Activated T-helper 9 cell treated with anti-CD3 and anti-CD28 coated beads, Interleukin-2, amount 50 U/mL, for 16 hours (primary cell): ENCODE results near the gene GNG7.
A peak's percentile ranks its signal among the peaks of the same experiment; 100 is the strongest.
"Not testable (repeated sequence)": the region's sequence is repeated elsewhere in the genome, so short reads cannot be mapped to it uniquely, and the experiment has no call there.

Experiments
- DNase-seq: peaks from one replicate; pipeline ENCODE4 v3.0.0-alpha.2; 2020; ENCODE audit warnings: low read depth

The GNG7 gene

DNA sequence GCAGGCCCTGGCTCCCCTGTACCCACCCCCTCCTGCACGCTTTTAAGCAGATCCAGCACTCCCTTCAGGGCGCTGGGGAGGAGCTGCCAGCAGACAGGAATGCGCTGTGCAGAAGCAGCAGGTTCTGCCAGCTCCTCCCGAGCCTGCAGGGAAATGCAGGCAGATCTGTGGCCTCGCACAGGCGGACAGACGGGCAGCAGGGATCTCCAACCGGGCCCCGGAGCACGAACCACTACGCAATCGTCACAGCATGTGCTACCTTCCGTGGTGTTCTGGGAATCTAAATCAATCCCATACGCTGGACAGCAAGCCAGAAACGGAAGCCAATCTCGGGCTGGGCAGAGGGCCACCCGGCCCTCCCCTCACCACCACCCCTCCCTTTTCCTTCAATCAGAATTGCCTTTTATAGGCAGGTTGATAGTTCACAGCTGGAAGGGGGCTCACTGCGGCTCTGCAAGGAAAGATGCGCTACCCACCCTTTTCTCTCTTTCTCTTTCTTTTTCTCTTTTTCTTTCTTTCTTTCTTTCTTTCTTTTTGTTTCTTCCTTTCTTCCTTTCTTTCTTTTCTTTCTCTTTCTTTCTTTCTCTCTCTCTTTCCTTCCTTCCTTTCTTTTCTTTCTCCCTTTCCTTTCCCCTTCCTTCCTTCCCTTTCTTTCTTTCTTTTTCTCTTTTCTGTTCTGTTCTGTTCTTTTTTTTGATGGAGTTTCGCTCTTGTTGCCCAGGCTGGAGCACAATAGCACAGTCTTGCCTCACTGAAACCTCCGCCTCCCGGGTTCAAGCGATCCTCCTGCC is 99.9 kb downstream of the GNG7 start:
- no peak for DNase-seq

DNA sequence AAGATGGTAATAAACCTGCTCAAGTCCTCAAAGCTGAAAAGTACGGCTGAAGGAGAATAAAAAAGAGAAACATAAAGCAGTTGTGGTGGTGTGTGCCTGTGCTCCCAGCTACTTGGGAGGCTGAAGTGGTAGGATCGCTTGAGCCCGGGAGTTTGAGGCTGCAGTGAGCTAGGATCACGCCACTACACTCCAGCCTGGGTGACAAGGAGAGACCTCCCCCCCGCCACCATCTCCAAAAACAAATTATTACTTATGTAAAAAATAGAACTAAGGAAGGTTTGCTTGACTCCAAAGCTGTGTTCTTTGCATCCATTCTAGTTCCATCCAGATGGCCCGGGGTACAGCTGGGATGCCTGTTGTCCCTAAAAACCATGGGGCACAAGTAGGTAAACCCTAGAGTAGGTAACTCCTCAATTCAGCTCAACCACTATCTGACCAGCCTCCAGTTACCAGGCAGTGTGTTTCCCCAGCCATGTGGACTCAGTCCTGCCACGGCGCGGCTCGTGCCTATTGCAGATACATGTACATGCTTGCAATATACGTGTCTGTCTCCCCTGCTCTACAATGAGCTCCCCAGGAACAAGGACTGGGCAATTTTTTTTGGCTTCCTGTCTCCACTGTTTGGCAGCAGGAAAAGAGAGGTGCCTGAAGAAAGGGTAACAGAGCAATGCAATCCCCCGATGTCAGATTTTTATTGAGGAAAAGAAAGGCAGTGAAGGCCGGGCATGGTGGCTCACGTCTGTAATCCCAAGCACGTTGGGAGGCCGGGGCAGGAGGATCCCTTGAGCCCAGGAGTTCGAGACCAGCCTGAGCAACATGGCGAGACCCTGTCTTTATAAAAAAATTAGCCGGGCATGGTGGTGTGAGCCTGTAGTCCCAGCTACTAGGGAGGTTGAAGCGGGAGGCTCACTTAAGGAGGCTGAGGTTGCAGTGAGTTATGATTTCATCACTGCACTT is 101.3 kb downstream of the GNG7 start:
- DNase-seq, result no peak

DNA sequence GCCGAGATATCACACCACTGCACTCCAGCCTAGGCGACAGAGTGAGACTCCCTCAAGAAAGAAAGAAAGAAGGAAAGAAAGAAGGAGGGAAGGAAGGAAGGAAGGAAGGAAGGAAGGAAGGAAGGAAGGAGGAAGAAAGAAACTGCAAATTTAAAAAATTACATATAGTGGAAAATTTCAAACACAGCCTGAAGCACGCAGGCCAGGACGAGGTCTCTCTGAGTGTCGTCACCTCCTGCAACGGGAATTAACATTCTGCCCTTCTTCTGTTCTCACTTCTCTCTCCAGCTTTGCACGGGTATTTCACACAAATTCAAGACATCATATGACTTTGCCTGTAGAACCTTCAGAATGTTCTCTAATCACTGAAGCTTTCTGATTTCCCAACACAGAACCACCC is 108.2 kb downstream of the GNG7 start:
- no peak for DNase-seq

DNA sequence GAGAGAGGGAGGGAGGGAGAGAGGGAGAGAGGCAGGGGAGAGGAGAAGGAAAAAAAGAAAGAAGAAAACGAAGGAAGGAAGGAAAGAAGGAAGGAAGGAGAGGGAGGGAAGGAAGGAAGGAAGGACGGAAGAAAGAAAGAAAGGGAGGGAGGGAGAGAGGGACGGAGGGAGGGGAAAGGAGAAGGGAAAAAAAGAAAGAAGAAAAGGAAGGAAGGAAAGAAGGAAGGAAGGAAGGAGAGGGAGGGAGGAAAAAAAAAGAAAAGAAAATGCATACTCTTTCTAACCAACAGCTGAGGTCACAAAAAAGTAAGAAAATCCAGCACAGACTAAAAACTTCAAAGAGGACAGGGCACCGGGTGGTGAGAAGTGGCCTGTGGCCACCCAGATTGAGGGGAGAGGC is 109.7 kb downstream of the GNG7 start:
- DNase-seq, result no peak

DNA sequence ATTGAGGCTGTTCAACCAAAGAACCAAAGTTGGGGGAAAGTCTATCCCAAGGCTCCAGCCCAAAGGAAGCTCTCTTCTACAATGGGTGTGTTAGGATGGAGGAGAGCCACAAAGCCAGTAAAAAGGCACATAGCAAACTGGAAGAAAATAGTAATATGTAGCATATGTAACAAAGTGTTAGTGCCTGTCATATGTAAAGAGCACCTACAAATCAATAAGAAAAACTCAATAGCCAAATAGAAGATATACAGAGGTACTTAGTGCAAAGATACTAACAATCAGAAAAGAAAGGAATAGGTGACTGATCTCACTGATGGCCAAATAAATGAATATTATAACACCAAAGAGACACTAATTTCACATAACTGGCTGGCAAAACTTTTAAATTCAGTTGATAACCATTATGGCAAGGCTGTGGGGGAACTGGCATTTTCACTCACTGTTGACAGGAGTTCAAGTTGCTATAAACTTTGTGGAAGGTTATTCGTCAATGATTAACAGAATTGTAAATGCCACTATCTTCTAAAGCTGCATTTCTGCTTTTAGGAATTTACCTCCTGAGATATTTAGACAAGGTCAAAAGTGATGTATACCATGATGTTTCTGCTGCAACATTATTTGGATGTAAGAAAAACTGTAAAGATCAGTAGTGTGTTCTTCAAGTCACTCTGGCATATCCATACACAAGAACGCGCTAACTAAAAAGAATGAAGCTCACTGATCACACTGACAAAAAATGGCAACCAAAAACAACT is 110.8 kb downstream of the GNG7 start:
- no peak for DNase-seq

DNA sequence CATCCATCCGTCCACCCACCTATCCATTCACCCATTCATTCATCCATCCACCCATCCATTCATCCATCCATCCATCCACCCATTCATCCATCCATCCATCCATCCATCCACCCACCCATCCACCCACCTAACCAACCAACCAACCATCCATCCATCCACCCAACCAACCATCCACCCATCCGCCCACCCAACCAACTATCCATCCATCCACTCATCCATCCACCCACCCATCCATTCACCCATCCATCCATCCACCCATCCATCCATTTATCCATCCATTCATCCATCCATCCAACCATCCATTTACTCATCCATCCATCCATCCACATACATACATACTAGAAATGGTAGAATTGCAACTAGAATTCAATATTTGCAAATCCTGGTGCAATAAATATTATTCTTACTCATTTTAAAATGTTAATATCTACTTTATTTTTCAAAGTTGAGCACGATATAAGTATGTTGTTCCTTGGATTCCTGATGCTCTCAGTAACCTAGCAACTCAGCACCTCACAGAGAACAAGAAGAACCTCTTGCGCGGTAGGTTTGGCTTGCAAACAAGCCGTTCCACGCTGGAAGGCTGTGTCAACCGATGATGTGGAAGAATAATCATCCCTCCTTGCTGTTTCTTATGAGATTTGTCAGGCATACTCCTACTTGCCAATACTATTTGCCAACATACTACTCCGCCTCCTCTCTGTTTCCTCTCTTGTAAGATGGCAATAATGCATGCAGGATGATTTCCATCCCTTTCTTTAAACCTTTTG is 111.7 kb downstream of the GNG7 start:
- DNase-seq, result no peak

DNA sequence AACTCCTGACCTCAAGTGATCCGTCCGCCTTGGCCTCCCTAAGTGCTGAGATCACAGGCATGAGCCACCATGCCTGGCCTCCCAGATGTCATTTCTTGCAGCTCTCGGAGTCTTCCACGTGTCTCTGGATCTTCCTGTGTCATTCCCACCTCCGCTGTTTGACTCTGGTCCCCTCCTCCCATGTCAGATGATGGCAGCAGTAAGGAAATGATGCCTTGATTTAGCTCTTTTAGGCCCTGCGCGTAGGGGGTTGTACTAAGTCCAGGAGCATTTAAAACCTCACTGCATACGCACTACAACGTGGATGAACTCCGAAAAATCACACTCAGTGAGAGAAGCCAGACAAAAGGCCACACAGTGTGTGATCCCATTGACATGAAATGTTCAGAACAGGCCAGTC is 113.1 kb downstream of the GNG7 start:
- DNase-seq, result no peak

DNA sequence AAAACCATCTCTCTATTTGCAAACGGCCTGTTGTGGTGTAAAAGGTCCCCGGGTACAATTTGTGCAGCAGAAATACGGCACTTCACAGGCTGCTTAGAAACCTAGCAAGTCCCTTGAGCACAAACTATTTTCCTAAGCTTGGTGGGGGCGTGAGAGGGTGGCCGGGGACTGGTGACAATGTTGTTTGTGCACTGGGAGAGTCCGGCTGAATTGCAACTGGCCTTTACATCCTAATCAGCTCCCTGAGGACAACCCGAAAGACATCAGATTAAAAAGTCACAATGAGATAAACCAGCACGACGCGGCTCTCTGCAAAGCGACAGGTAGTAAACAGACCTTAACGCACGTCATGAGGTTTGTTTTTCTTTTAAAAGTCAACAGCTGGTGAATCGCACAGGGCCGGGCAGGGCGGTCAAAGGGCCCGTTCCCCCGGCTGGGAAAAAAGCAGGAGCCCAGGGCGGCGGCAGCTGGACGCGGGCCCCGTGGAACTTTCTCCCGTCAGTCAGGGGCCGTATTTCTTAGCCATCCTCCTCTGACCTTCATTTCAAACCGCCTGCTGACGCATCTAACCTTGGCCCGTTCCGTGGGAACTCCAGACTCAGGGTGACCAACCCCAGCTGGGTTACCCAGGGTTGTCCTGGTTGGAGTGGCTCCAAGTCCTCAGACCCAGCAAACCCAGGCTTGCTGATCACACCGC is 114.3 kb downstream of the GNG7 start:
- no peak for DNase-seq

DNA sequence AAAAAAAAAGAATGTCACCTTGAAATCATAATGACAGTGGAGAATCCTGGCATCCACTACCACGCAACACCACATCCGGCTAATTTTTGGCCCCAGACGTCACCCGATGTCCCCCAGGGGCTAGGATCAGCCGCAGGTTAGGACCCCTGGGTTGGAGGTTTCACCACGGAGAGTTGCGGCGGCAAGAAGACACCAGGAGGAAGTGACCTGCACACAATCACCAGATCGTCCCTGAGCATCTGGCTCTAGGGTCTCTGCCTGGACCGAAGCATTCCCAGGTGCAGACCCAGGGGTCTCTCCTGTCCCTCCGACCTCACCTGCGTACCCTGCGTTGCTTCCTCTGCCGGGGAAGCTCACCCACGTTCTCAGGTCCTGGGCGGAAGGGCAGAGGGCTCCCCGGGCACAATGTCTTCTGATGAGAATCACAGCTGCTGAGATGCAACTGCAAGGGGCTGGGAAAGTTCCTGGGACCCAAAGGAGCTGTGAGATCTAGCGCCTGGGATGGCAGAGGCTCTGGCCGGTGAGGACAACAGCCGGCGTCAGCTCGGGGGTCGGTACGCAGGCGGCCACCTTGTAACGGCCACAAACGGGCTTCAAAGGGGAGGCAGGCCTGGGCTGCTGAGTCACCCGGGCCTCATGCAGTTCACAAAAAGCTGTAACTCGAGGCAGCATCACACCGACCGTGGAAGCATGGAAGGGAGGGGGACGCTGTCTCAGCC is 115.3 kb downstream of the GNG7 start:
- DNase-seq, result no peak

DNA sequence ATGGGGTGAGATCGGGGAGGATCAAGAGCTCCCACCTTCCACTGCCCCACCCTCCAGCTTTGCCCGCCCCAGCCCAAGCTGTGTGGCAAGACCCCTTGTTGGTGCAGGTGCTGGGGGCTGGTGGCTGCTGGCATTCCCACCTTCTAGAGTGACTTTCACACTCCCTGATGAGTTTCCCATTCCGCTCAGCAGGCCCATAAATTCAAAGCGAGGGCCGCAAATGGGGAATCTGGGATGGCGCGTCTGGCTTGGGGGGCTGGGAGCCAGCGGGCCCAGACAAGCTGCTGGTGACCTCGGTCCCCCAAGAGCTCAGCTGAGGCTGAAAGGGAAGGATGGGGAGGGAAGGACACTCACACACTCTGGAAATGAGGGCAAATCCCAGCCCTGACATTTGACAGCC is 116.3 kb downstream of the GNG7 start:
- no peak for DNase-seq

DNA sequence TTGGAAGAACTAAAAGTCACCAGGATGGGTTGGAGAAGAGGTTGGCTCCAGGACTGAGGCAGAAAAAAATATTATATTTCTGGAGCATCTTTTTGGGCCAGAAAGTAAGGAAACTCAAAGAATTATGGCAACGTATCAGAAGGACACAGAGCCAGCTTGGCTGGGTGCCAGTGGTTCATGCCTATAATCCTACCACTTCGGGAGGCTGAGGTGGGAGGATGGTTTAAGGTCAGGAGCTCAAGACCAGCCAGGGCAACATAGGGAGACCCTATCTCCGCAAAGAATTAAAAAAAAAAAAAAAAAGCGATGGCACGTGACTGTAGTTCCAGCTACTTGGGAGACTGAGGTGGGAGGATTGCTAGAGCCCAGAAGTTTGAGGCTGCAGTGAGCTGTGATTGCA is 118.5 kb downstream of the GNG7 start:
- DNase-seq, result no peak

DNA sequence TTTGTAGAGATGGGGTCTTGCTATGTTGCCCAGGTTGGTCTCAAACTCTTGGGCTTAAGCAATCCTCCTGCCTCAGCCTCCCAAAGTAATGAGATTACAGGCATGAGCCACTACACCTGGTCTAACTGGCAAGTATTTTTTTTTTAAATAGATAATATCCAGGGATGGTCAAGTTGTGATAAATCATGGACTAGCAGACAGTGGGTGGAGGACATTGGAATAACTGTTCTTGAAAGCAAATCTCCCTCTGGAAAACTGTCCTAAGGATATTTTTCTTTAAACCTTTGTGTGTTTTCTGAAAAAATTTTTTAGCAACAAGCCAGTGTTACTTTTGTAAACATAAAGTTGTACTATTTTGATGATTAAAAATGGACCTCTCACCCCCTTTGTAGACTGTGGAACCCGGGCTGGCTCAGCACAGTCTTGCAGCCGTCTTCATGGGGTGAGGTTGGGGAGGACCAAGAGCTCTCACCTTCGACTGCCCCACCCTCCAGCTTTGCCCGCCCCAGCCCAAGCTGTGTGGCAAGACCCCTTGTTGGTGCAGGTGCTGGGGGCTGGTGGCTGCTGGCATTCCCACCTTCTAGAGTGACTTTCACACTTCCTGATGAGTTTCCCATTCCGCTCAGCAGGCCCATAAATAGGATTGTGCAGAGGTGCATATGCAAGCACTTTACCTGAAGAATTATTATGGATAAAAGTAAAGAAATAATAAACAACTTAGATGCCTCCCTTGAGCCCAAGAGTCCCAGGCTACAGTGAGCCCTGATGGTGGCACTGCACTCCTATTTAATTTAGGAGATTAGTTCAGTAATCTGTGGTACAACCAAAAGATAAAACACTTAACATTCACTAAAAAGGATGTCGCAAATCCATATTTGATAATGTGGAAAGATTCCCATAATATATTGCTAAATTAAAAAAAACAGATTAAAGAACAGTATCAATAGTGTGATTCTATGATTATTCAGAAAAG is 119.2 kb downstream of the GNG7 start:
- no peak for DNase-seq

DNA sequence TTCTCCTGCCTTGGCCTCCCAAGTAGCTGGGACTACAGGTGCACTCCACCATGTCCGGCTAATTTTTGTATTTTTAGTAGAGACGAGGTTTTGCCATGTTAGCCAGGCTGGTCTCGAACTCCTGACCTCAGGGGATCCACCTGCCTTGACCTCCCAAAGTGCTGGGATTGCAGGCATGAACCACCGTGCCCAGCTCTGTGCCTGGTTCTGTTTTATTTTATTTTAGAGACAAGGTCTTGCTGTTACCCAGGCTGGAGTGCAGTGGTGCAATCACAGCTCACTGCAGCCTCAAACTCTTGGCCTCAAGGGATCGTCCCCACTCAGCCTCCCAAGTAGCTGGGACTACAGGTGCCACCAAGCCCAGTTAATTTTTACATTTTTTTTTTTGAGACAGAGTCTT is 122.1 kb downstream of the GNG7 start:
- not testable (repeated sequence) for DNase-seq

DNA sequence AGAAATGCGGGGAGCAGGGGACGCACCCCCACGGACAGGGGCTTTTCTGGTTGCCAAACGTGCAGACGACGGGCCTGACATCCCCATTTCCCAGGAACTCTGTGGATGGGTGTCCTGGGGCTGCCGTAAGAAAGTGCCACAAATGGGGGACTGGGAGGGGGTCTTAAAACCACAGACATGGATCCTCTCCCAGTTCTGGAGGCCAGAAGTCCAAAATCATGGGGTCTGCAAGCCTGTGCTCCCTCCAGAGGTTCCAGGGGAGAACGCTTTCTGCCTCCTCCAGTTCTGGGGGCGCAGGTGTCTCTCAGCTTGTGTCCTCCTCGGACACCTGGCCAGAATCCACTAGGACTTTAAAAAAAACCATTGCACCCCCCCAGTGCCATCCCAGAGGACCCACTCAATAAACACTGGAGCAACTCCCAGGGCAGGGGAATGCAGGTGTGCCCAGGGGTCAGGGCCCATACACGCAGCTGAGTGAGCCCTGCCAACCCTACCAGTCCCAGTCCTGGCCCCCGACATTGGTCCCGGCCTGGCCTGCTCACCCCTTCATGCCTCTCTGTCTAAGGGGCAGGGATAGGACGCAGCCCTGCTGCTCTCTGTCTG is 122.7 kb downstream of the GNG7 start:
- DNase-seq, result no peak

DNA sequence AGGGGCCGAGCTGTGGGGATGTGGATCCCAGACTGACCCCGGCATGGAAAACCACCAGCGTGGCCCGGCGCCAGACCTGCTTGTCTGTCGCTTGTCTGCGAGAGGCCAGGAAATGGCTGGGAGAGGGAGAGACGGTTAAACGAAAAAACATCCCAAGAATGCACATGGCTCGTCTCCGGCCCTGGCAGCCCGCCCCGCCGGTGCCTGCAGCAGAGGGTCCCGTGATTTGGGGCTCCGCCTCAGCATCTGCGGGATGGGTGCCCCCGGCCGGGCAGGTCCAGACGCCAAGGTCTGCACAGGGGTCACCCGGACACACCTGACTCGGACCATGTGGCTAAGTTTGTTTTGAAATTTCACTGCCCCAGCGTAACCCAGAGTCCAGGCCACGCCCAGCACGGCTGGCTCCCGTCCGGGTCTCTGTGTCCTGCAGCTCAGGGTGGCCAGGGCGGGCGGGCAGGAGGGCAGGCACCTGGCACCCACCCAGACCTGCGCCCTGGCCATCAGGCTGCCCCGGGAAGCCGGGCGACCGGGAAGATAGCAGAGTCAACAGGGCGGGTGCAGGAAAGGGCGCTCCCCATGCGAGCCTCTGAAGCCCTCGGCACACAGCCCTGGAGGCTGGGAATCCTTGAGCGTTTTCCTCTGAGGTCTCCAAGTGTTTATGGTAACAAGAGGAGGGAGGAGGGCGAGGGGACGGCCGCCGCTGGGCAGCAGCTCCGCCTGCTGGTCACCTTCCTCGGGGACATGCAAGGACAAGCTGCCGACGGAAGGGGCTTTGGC is 123.4 kb downstream of the GNG7 start:
- DNase-seq, result peak; percentile 36

DNA sequence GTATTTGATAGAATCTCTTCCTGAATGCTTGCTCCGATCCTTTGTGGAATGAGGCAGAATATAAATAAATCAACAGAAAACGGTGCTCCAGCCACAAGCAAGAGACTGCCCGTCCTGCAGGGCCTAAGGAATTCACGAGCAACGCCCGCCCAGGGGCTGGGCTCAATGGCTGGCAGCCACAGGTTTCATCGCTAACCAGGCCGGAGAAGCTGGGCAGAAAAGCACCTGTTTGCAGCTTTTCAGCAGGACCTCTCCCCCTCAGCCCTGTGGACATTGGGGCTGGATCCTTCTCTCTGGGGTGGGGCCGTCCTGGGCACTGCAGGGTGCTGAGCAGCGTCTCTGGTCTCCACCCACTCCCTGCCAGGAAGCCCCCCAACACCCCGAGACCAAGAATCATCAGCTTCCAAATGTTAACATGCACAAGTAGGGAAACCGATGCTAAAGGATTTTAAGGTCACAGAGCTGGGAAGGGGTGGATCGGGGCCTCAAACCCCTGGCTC is 124.1 kb downstream of the GNG7 start:
- DNase-seq, result no peak

DNA sequence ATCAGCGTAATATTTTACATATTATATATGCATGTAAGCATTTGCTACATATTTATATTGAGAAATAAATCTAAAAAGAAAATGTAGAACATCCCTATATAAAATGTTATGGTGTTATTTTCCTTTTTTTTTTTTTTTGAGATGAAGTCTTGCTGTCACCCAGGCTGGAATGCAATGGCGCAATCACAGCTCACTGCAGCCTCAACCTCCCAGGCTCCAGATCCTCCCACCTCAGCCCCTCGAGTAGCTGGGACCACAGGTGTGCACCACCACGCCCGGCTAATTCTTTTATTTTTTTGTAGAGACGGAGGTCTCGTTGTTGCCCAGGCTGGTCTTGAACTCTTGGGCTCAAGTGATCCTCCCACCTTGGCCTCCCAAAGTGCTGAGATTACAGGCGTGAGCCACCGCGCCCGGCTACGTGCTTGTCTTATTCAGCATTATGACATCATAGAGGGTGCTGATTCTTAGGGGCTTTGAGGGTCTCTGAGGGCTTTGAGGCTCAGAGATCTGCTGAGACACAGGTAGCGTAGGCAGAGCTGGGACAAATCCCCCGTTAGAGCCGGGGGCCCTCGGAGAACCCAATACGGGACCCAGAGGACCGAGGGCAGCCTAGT is 124.7 kb downstream of the GNG7 start:
- DNase-seq, result no peak
